IMR-90 (cell line): ENCODE results near the gene FXYD6. TPM values are rescaled to one million over a fixed set of nuclear protein-coding genes. Genes with fewer than 3 reads are reported as not detected.

Source experiments
- ATAC-seq: fragments of 200-7000 bp; cut with Tn5 transposase; 2 replicates; pipeline ENCODE4 v1.9.1; 2020; ENCODE audit warnings: low read depth, mild to moderate bottlenecking, moderate library complexity
- BruUV-seq: library from RNA; stranded (reverse); fragments of 400-500 nt; replicated peaks from 2 replicates; lab custom pipeline; 2021; lab: Mats Ljungman, UMichigan
- CTCF ChIA-PET: fragments of 300-600 bp; formaldehyde crosslinking; extraction: SDS; loops from one replicate; lab custom pipeline; 2021; ENCODE audit warnings: antibody characterized with exemption; lab: Yijun Ruan, JAX
- POLR2A ChIA-PET: fragments of 300-600 bp; sonication (Branson Sonifier 250); formaldehyde crosslinking; loops from one replicate; lab custom pipeline; 2022; ENCODE audit warnings: antibody characterized with exemption; ENCODE audit not compliant: unreplicated experiment; lab: Charles Lee
- DNase-seq: peaks from one replicate; pipeline ENCODE4 v3.0.0; 2013
- H2AFZ ChIP-seq: replicated peaks from 2 replicates; pipeline ENCODE3; 2013; ENCODE audit warnings: low read length, mild to moderate bottlenecking; ENCODE audit not compliant: poor library complexity
- H2AK5ac ChIP-seq: 2 replicates; pipeline ENCODE4 v1.6.1; 2013; ENCODE audit warnings: low read depth, low read length, inconsistent platforms
- H2AK9ac ChIP-seq: replicated peaks from 2 replicates; pipeline ENCODE3; 2013; ENCODE audit warnings: mild to moderate bottlenecking, low read depth, low read length, moderate library complexity; ENCODE audit not compliant: poor library complexity
- H2BK120ac ChIP-seq: 2 replicates; pipeline ENCODE4 v1.6.1; 2013; ENCODE audit warnings: low read depth, low read length, inconsistent platforms
- H2BK15ac ChIP-seq: 3 replicates; pipeline ENCODE4 v1.6.1; 2013; ENCODE audit warnings: low read depth, low read length, inconsistent platforms
- H2BK20ac ChIP-seq: 2 replicates; pipeline ENCODE4 v1.6.1; 2013; ENCODE audit warnings: low read depth, mild to moderate bottlenecking, inconsistent platforms, low read length, moderate library complexity
- H2BK5ac ChIP-seq: 2 replicates; pipeline ENCODE4 v1.6.1; 2013; ENCODE audit warnings: mild to moderate bottlenecking, low read depth, low read length, inconsistent platforms; ENCODE audit not compliant: poor library complexity, severe bottlenecking
- H3K14ac ChIP-seq: replicated peaks from 2 replicates; pipeline ENCODE4 v1.6.1; 2013; ENCODE audit warnings: low read depth, low read length, inconsistent platforms
- H3K18ac ChIP-seq: 2 replicates; pipeline ENCODE4 v1.6.1; 2013; ENCODE audit warnings: low read depth, low read length, control low read depth
- H3K23ac ChIP-seq: 2 replicates; pipeline ENCODE4 v1.6.1; 2013; ENCODE audit warnings: low read depth, low read length, inconsistent platforms
- H3K27ac ChIP-seq: 2 replicates; pipeline ENCODE4 v1.5.1; 2013; ENCODE audit warnings: mild to moderate bottlenecking, control low read depth, low read length; ENCODE audit not compliant: insufficient read depth
- H3K27me3 ChIP-seq: 2 replicates; pipeline ENCODE4 v1.6.1; 2013; ENCODE audit warnings: low read length; ENCODE audit not compliant: control insufficient read depth, insufficient read depth
- H3K36me3 ChIP-seq: 2 replicates; pipeline ENCODE4 v1.6.1; 2013; ENCODE audit warnings: low read length, mixed read lengths; ENCODE audit not compliant: control insufficient read depth, insufficient read depth
- H3K4ac ChIP-seq: 2 replicates; pipeline ENCODE4 v1.6.1; 2013; ENCODE audit warnings: low read depth, low read length, inconsistent platforms
- H3K4me1 ChIP-seq: 2 replicates; pipeline ENCODE4 v1.6.1; 2013; ENCODE audit warnings: low read length, mixed read lengths; ENCODE audit not compliant: control insufficient read depth, insufficient read depth
- H3K4me2 ChIP-seq: 2 replicates; pipeline ENCODE4 v1.6.1; 2013; ENCODE audit warnings: low read depth, mild to moderate bottlenecking, control low read depth, low read length, moderate library complexity
- H3K4me3 ChIP-seq: 2 replicates; pipeline ENCODE4 v1.5.1; 2013; ENCODE audit warnings: low read depth, mild to moderate bottlenecking, control low read depth, low read length, moderate library complexity; ENCODE audit not compliant: insufficient read depth
- H3K56ac ChIP-seq: 2 replicates; pipeline ENCODE4 v1.6.1; 2013; ENCODE audit warnings: low read length, inconsistent platforms; ENCODE audit not compliant: insufficient read depth; ENCODE audit errors: extremely low read depth
- H3K79me1 ChIP-seq, 2 experiments: 2 replicates each; pipeline ENCODE4 v1.6.1; 2013; ENCODE audit warnings: low read length in 2 of 2, inconsistent platforms in 1 of 2, low read depth in 1 of 2
- H3K9ac ChIP-seq: 2 replicates; pipeline ENCODE4 v1.6.1; 2013; ENCODE audit warnings: low read depth, low read length, control low read depth
- H3K9me1 ChIP-seq: 2 replicates; pipeline ENCODE4 v1.6.1; 2013; ENCODE audit warnings: low read length, inconsistent platforms; ENCODE audit not compliant: insufficient read depth
- H3K9me3 ChIP-seq: 2 replicates; pipeline ENCODE4 v1.6.1; 2013; ENCODE audit warnings: low read length; ENCODE audit not compliant: control insufficient read depth, insufficient read depth
- H4K20me1 ChIP-seq: 2 replicates; pipeline ENCODE4 v1.6.1; 2013; ENCODE audit warnings: low read length, inconsistent platforms; ENCODE audit not compliant: insufficient read depth
- H4K5ac ChIP-seq: 2 replicates; pipeline ENCODE4 v1.6.1; 2013; ENCODE audit warnings: mild to moderate bottlenecking, low read depth, low read length, control low read depth
- H4K8ac ChIP-seq, 2 experiments: 2 replicates each; pipeline ENCODE4 v1.6.1; 2013; ENCODE audit warnings: low read depth in 2 of 2, low read length in 2 of 2, control low read depth in 1 of 2, inconsistent platforms in 1 of 2
- H4K91ac ChIP-seq: 2 replicates; pipeline ENCODE4 v1.6.1; 2013; ENCODE audit warnings: low read depth, low read length, inconsistent platforms; ENCODE audit not compliant: insufficient read depth
- CTCF ChIP-seq: conservative IDR thresholded peaks from 2 replicates; pipeline ENCODE4 v1.5.1; 2012; ENCODE audit warnings: mild to moderate bottlenecking, low read depth, low read length, improper control_type of control experiment
- FOS ChIP-seq: fragments of 150-350 bp; IDR thresholded peaks from 2 replicates; pipeline ENCODE4 v1.6.1; 2016; ENCODE audit warnings: low read depth, low read length
- MAFK ChIP-seq: IDR thresholded peaks from 2 replicates; pipeline ENCODE4 v1.6.1; 2012; ENCODE audit warnings: low read depth, low read length, improper control_type of control experiment
- USF2 ChIP-seq: fragments of 150-350 bp; IDR thresholded peaks from 2 replicates; pipeline ENCODE4 v1.6.1; 2017; ENCODE audit warnings: mild to moderate bottlenecking, antibody characterized with exemption, low read length, low read depth
- WGBS, 2 experiments: methylation state at CpG; one replicate each; pipeline versions ENCODE4 v1.1.5 to v1.1.7; 2013; ENCODE audit warnings: missing lambda C conversion rate in 2 of 2; ENCODE audit not compliant: insufficient read length in 1 of 2; ENCODE audit errors: extremely low coverage in 2 of 2; 5-methylcytosine and 5-hydroxymethylcytosine counted together
- dilution Hi-C: fragments of 300-500 bp; cut with HindIII; formaldehyde crosslinking; loops from one replicate; pipeline ENCODE4 v1.14.3; 2018; ENCODE audit warnings: low sequenced_read_pairs; ENCODE audit not compliant: unreplicated experiment
- in situ Hi-C: fragments of 300-500 bp; cut with MboI; formaldehyde crosslinking; loops from 3 replicates; pipeline ENCODE4 v1.14.3; 2019; ENCODE audit warnings: low sequenced_read_pairs, inconsistent platforms, mixed read lengths
- intact Hi-C: fragments of 100-400 bp; cut with micrococcal nuclease; formaldehyde crosslinking; loops from 2 replicates; pipeline ENCODE4 v1.10.0; 2022
- polyA plus RNA-seq, 3 experiments: library from polyadenylated mRNA; depleted of rRNA; stranded (reverse); fragments of >200 nt; gene quantifications; 2 replicates each; pipeline ENCODE4 v1.2.3, GENCODE V29; 2012; ENCODE audit warnings: low replicate concordance in 1 of 3
- total RNA-seq: library from RNA; depleted of rRNA; stranded (reverse); fragments of >200 nt; gene quantifications from 2 replicates; pipeline ENCODE4 v1.2.3, GENCODE V29; 2012

Gene FXYD6
- total and polyA plus RNA-seq, 2 of the 4 experiments (the other 2 are of a cell fraction) = 0.32 TPM; not detected in 1

GRCh38 chr11:117910525-117910924 is 34.1 kb upstream of the FXYD6 start:
- no TSS peak for BruUV-seq

More at GRCh38 chr11:117910525-117910924, 34.1 kb upstream of the FXYD6 start:
- CTCF ChIA-PET = interaction anchor here (1.0 kb wide), 1 partner anchor 103 kb away, joined by 3 read pairs; no protein-coding TSS in a partner anchor
- no peaks in the 10 kb centered on the region for H3K79me1 ChIP-seq
- no peak overlapping the region for H2BK15ac ChIP-seq
- no peaks in the 10 kb centered on the region for H3K36me3 ChIP-seq
- H3K9ac ChIP-seq = no peak overlapping the region
- no peak overlapping the region for H2AK5ac ChIP-seq
- H2BK5ac ChIP-seq = no peak overlapping the region
- H3K27me3 ChIP-seq = peaks cover 1% of the 10 kb centered on the region
- H4K5ac ChIP-seq = no peak overlapping the region
- no peak overlapping the region for H3K14ac ChIP-seq
- H3K27ac ChIP-seq = no peak overlapping the region
- H2BK20ac ChIP-seq = no peak overlapping the region
- H3K4me1 ChIP-seq = no peaks in the 10 kb centered on the region
- H3K9me3 ChIP-seq = no peaks in the 10 kb centered on the region
- no peak overlapping the region for H2AK9ac ChIP-seq
- POLR2A ChIA-PET = no interaction called here
- H2BK120ac ChIP-seq = no peak overlapping the region
- in situ Hi-C loops = no loop called here
- DNase-seq = no peak
- ATAC-seq = no peak
- H3K23ac ChIP-seq = no peak overlapping the region
- no peak overlapping the region for H3K56ac ChIP-seq
- intact Hi-C loops = no loop called here
- no peaks in the 10 kb centered on the region for H3K9me1 ChIP-seq
- no peak overlapping the region for H3K4me2 ChIP-seq
- H4K91ac ChIP-seq = no peak overlapping the region
- H3K18ac ChIP-seq = no peak overlapping the region
- H3K4ac ChIP-seq = no peak overlapping the region
- TF ChIP-seq MAFK = no peak
- no peak for TF ChIP-seq CTCF
- no peak for TF ChIP-seq FOS
- no peak for TF ChIP-seq USF2
- no peak overlapping the region for H2AFZ ChIP-seq
- no peak overlapping the region for H4K8ac ChIP-seq
- H4K20me1 ChIP-seq = no peaks in the 10 kb centered on the region
- dilution Hi-C loops = no loop called here
- WGBS, 2 experiments = 40% methylated on average over 1 of the region's 4 CpGs; no CpG with 5 or more reads in 1 of the 2 experiments
- H3K4me3 ChIP-seq = no peak overlapping the region
